Progenitor cell of endocrine pancreas (in vitro differentiated cells): ENCODE data around the gene PALM. TPM values are rescaled to one million over a fixed set of nuclear protein-coding genes. Genes with fewer than 3 reads are reported as not detected.
"Not testable (repeated sequence)": the region's sequence is repeated elsewhere in the genome, so short reads cannot be mapped to it uniquely, and the experiment has no call there.

Experiments used
- DNase-seq: peaks from one replicate; pipeline ENCODE4 v3.0.0; 2021; ENCODE audit warnings: low spot score; ENCODE audit not compliant: unreplicated experiment
- H3K27ac Mint-ChIP-seq: 2 replicates; pipeline ENCODE4 v1.8.0; 2021; ENCODE audit warnings: mild to moderate bottlenecking, moderate library complexity, mixed read lengths
- H3K27me3 Mint-ChIP-seq: 2 replicates; pipeline ENCODE4 v1.8.0; 2021; ENCODE audit warnings: mixed read lengths
- H3K36me3 Mint-ChIP-seq: 2 replicates; pipeline ENCODE4 v1.8.0; 2022; ENCODE audit warnings: mixed read lengths; ENCODE audit not compliant: insufficient read depth
- H3K4me1 Mint-ChIP-seq: 2 replicates; pipeline ENCODE4 v1.8.0; 2021; ENCODE audit warnings: low read depth, mixed read lengths
- H3K4me3 Mint-ChIP-seq: 2 replicates; pipeline ENCODE4 v1.8.0; 2021; ENCODE audit warnings: low read depth, mild to moderate bottlenecking, moderate library complexity, mixed read lengths
- H3K9me3 Mint-ChIP-seq: 2 replicates; pipeline ENCODE4 v1.8.0; 2021; ENCODE audit warnings: low read depth, mixed read lengths
- CTCF ChIP-seq: fragments of 200-600 bp; sonication (generic); IDR thresholded peaks from one replicate; pipeline ENCODE4 v1.5.0; 2021; ENCODE audit warnings: antibody characterized with exemption, mild to moderate bottlenecking; ENCODE audit not compliant: unreplicated experiment
- total RNA-seq: library from RNA; stranded (reverse); gene quantifications from 2 replicates; pipeline ENCODE4 v1.2.1, GENCODE V29; 2021

Gene PALM
- total RNA-seq, 1 donor from 2014 or later, result 52.4 TPM

- Mint-ChIP-seq H3K9me3 (no peaks in the 10 kb centered on the region), H3K27ac (no peak overlapping the region), H3K27me3 (no peaks in the 10 kb centered on the region), H3K4me3 (no peak overlapping the region), H3K4me1 (no peaks in the 10 kb centered on the region), H3K36me3 (no peaks in the 10 kb centered on the region)
- TF ChIP-seq CTCF, result no peak
- DNase-seq, result no peak
Measured at GRCh38 chr19:688992-689391, 19.7 kb upstream of the PALM start.

GRCh38 chr19:690203-690602 lies 18.5 kb upstream of the PALM start:
- no peak for TF ChIP-seq CTCF
- H3K36me3 Mint-ChIP-seq, result no peaks in the 10 kb centered on the region
- H3K27me3 Mint-ChIP-seq, result no peaks in the 10 kb centered on the region
- H3K27ac Mint-ChIP-seq, result no peak overlapping the region
- no peaks in the 10 kb centered on the region for H3K9me3 Mint-ChIP-seq
- no peak overlapping the region for H3K4me3 Mint-ChIP-seq
- no peak for DNase-seq
- no peaks in the 10 kb centered on the region for H3K4me1 Mint-ChIP-seq

GRCh38 chr19:694481-695351 lies 14.0 kb upstream of the PALM start:
- no peaks in the 10 kb centered on the region for H3K9me3 Mint-ChIP-seq
- H3K4me1 Mint-ChIP-seq, result no peaks in the 10 kb centered on the region
- DNase-seq, result no peak
- TF ChIP-seq CTCF, result no peak
- no peaks in the 10 kb centered on the region for H3K36me3 Mint-ChIP-seq
- H3K27me3 Mint-ChIP-seq, result no peaks in the 10 kb centered on the region
- no peak overlapping the region for H3K27ac Mint-ChIP-seq
- no peak overlapping the region for H3K4me3 Mint-ChIP-seq

- no peak for DNase-seq
- no peak for TF ChIP-seq CTCF
- H3K4me3 Mint-ChIP-seq, result no peak within 1 kb of the TSS
- H3K27me3 Mint-ChIP-seq, result no peaks in the 10 kb centered on the region
- no peaks in the 10 kb centered on the region for H3K9me3 Mint-ChIP-seq
- H3K36me3 Mint-ChIP-seq, result no peaks in the 10 kb centered on the region
- H3K4me1 Mint-ChIP-seq, result no peaks in the 10 kb centered on the region
- no peak within 1 kb of the TSS for H3K27ac Mint-ChIP-seq
Measured at GRCh38 chr19:695352-695949, 13.3 kb upstream of the PALM start, which contains the start of gene PRSS57. TSS of gene PRSS57 (minus strand) at chr19:695452. CDS start at chr19:695430, 22 bp downstream.

GRCh38 chr19:698529-698928 lies 10.2 kb upstream of the PALM start:
- not testable (repeated sequence) for H3K27ac Mint-ChIP-seq, H3K4me1 Mint-ChIP-seq, H3K36me3 Mint-ChIP-seq, H3K4me3 Mint-ChIP-seq, DNase-seq, H3K9me3 Mint-ChIP-seq
- peaks cover 12% of the 10 kb centered on the region for H3K27me3 Mint-ChIP-seq

GRCh38 chr19:699885-700284 lies 8.8 kb upstream of the PALM start:
- not testable (repeated sequence) for DNase-seq, H3K4me3 Mint-ChIP-seq, H3K4me1 Mint-ChIP-seq, H3K27ac Mint-ChIP-seq, H3K36me3 Mint-ChIP-seq, H3K9me3 Mint-ChIP-seq
- H3K27me3 Mint-ChIP-seq, result peaks cover 16% of the 10 kb centered on the region

GRCh38 chr19:702847-703246 lies 5.9 kb upstream of the PALM start:
- H3K27ac Mint-ChIP-seq, H3K9me3 Mint-ChIP-seq, H3K4me1 Mint-ChIP-seq, H3K36me3 Mint-ChIP-seq, H3K4me3 Mint-ChIP-seq, DNase-seq: not testable (repeated sequence)
- peaks cover 25% of the 10 kb centered on the region for H3K27me3 Mint-ChIP-seq
